ENCODE measurements around the gene ZFP64. TPM values are rescaled to one million over a fixed set of nuclear protein-coding genes. Genes with fewer than 3 reads are reported as not detected.

The ZFP64 gene
- total RNA-seq, 1 donor from 2014 or later = 5.5 TPM

DNA sequence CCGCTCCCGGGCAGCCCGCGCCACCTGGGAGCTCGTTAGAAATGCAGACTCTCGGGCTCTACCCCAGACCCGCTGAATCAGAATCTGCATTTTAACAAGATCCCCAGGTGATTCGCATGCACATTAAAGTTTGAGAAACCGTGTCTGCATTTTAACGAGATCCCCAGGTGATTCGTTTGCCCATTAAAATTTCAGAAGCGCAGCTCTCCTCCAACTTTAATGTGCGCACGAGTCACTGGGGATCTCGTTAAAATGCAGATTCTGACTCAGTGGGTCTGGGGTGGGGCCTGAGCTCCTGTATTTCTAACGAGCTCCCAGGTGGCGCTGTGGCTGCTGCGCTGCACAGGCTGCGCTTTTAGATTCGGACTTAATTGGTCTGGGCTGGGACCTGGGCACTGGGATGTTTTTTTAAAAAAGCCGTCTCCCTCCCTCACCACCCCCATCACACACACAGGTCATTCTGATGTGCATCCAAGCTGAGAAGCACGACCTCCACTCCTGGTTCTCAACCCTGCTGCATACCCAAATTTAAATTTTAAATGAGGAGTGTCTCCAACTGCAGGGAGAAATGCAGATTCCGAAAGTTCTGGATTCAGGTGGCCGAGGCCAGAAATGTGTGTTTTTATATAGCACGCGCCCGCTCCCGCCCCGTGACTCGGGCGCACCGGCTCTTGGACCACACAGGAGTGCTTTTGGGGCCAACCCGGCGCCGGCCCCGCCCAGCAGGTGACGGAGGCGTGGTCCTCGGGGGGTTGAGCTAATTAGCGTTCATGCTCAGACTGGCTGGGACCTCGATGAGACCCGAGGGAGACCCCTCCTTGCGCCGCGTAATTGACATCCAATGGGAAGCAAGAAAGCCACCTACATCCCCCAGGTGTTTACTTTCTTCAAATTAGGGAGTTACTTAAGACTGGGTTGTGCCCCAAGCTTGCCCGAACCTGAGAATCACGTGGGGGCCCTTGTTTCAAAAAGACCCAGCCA lies 85.8 kb downstream of the ZFP64 start:
- DNase-seq (ENCODE audit: low spot score) = peak; percentile 17

DNA sequence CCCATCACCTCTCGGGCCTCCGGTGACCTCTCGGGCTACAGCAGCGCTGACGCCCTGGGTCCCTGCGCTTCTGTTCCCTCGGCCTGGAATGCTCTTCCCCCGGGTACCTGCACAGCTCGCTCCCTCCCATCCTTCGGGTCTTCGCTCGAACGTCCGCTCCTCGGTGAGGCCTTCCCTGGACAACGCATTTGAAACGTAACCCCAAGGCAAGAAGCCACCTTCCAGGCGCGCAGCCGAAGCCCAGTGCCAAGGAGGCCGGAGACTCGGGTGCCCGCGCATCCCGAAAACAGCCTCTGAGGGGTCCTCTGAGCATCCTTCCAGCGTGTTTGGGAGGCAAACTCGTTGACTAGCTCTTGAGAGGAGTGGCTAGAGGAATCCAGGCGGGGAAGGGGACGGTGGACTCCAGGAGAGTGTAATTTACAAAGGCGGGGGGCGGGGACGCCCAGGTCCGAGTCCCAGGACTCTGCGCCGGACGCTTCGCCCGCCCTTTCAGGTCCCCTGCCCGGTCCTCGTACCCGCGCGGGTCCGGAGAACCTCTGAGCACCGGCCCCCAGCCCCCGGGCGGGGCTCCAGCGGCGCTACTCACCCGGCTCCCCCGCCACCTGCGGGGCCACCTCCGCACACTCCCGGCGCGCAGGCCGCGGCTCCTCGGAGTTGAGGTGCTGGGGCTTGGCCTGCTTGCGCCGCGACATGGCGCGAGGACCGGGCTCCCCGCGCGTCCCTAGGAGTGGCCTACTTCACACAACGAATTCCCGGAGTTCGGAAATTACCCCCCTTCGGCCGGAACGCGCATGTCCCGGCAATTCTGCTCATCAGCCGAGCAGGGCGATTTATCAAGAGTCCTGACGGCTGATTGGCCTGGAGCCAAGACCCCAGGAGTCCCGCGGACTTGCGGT lies 86.8 kb downstream of the ZFP64 start:
- DNase-seq (ENCODE audit: low spot score) = peak; percentile 21

DNA sequence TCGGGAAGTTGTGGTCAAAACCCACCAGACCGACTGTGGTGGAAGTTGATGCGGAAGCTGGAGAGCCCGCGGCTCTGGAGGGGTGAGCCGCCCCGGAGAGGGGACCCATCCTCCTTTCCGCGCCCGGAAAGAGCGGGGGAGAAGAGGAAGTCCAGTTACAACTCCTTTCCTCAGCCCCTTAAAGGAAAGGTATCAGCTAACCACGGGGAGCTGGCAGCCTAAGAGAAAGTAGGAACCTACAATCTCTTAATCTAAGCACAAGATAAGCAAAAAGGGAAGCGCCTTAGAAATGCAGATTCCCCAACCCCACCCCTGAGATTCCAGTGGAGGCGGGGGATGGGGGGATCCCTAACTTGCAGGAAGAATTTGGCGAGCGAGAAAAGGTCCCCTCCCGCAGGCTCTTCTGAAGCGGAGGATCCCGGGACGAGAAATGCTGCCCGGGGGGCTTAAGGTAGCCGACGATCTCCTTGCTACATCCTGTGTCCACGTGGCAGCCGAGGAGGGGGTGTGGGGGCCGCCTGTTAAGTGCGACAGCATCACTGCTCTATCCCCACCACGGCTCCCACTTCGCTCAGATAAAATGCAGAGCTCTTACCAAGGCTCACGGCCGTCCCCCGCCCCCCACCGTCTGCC lies 87.5 kb downstream of the ZFP64 start:
- DNase-seq (ENCODE audit: low spot score) = peak; percentile 2

DNA sequence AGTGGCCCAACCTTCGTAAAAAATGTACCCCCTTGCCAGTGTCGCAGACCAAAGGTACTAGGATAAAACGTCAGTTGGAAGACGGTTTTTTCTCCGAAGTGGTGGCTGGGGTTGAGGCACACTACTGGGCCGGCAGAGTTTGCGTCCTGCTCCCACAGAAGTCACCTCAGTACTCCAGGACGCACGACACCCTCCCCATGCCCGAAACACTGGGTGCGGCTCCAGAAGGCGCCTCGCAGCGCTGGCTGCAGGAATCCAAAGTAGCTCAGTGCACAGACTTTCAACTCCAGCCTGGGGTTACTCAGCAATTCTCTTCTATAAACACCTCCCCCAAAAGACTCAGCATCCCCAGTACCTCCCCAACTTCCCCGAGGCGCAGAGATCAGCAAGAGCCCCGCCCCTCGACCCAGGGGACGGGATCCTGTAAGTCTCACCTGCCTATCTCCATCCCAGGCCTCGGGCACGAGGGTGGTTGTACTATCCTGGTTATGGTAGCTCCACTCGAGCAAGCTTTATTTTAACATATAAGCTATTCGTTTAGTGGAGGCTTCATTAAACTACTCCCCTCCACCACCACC lies 88.2 kb downstream of the ZFP64 start:
- peak; percentile 38 for DNase-seq (ENCODE audit: low spot score)

DNA sequence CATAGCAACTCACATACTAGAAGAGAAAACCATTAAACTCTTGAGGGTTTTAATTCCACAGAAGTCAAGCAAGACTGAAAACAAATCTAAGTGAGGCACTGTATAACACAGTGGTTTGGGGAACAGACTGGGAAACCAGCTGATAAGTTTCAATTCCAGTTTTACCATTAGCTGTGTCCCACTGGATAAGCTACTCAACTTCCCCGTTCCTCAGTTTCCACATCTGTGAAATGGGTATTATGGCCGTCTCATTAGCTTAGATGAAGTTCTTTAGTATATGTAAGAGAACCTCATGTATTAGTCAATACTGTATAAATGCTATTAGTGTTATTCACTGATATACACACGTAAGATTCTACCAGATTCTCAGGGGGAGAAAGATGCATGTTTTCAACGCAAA lies 89.0 kb downstream of the ZFP64 start:
- DNase-seq (ENCODE audit: low spot score) = no peak

DNA sequence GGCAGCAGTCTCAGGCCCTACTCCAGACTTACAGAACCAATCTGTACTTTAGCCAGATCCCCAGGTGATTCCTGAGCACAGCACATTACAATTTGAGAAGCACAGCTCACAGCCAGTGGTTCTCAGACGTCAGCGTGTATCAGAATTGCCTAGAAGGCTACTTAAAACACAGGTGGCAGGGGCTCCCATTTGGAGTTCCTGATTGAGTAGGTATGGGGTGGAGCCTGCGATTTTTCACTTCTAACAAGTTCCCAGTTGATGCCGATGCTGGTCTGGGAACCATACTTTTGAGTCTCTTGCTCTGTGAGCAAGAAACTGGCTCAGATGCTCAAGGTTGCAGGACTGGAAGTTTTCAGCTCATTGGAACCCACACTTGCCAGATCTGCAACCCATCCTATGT lies 89.5 kb downstream of the ZFP64 start:
- DNase-seq (ENCODE audit: low spot score) = no peak

Measured in umbilical cord (tissue), 2 donors.